OCI-LY7 (cell line): ENCODE measurements around the gene STK32A. TPM values are rescaled to one million over a fixed set of nuclear protein-coding genes. Genes with fewer than 3 reads are reported as not detected.

Experiments
- BruUV-seq: library from RNA; stranded (reverse); fragments of 400-500 nt; replicated peaks from 2 replicates; lab custom pipeline; 2021; lab: Mats Ljungman, UMichigan
- CTCF ChIA-PET: fragments of 300-600 bp; sonication (Branson Sonifier 250); formaldehyde crosslinking; loops from one replicate; lab custom pipeline; 2022; ENCODE audit warnings: antibody characterized with exemption; ENCODE audit not compliant: unreplicated experiment; lab: Charles Lee
- POLR2A ChIA-PET: fragments of 300-600 bp; sonication (Branson Sonifier 250); formaldehyde crosslinking; loops from one replicate; lab custom pipeline; 2022; ENCODE audit warnings: antibody characterized with exemption; lab: Charles Lee
- DNase-seq: peaks from one replicate; pipeline ENCODE4 v3.0.0-alpha.2; 2015; ENCODE audit warnings: low spot score
- H2AFZ ChIP-seq: fragments of 200-600 bp; sonication (generic), shearing (Covaris generic); 2 replicates; pipeline ENCODE4 v1.6.1; 2014; ENCODE audit warnings: mild to moderate bottlenecking, antibody characterized with exemption, low read length, moderate library complexity
- H3K27ac ChIP-seq: fragments of 200-600 bp; sonication (generic); 2 replicates; pipeline ENCODE4 v1.5.1; 2014; ENCODE audit warnings: mixed run types, low read depth, mild to moderate bottlenecking, moderate library complexity, low read length, inconsistent platforms; ENCODE audit not compliant: poor library complexity, severe bottlenecking
- H3K36me3 ChIP-seq: fragments of 200-600 bp; sonication (generic); 2 replicates; pipeline ENCODE4 v1.6.1; 2014; ENCODE audit warnings: mild to moderate bottlenecking, antibody characterized with exemption, low read length, moderate library complexity, mixed read lengths; ENCODE audit not compliant: insufficient read depth
- H3K4me1 ChIP-seq: fragments of 200-600 bp; sonication (generic); 2 replicates; pipeline ENCODE4 v1.5.1; 2014; ENCODE audit warnings: mild to moderate bottlenecking, low read length; ENCODE audit not compliant: insufficient read depth, poor library complexity, severe bottlenecking
- H3K4me2 ChIP-seq: fragments of 200-600 bp; sonication (generic); 2 replicates; pipeline ENCODE4 v1.6.1; 2014; ENCODE audit warnings: mild to moderate bottlenecking, low read length
- H3K4me3 ChIP-seq: fragments of 200-600 bp; sonication (generic); 2 replicates; pipeline ENCODE4 v1.5.1; 2014; ENCODE audit warnings: mild to moderate bottlenecking, low read depth, low read length; ENCODE audit not compliant: poor library complexity, severe bottlenecking
- H3K79me2 ChIP-seq: fragments of 200-600 bp; sonication (generic); 2 replicates; pipeline ENCODE4 v1.6.1; 2016; ENCODE audit warnings: low read depth, mild to moderate bottlenecking, low read length, moderate library complexity, mixed read lengths; ENCODE audit not compliant: insufficient read depth
- H3K9me2 ChIP-seq: fragments of 200-600 bp; sonication (generic); 2 replicates; pipeline ENCODE4 v1.6.1; 2016; ENCODE audit warnings: mild to moderate bottlenecking, low read length, mixed read lengths; ENCODE audit not compliant: insufficient read depth
- H3K9me3 ChIP-seq: fragments of 200-600 bp; sonication (generic); 2 replicates; pipeline ENCODE4 v1.6.1; 2014; ENCODE audit warnings: mild to moderate bottlenecking, mixed run types, low read length, mixed read lengths
- H4K20me1 ChIP-seq: fragments of 200-600 bp; sonication (generic); 2 replicates; pipeline ENCODE4 v1.6.1; 2014; ENCODE audit warnings: mild to moderate bottlenecking, antibody characterized with exemption, low read length, moderate library complexity, mixed read lengths; ENCODE audit not compliant: insufficient read depth
- CTCF ChIP-seq: fragments of 200-600 bp; sonication (generic); conservative IDR thresholded peaks from 2 replicates; pipeline ENCODE4 v1.5.1; 2014; ENCODE audit warnings: mild to moderate bottlenecking, antibody characterized with exemption, low read length, moderate library complexity, mixed read lengths
- EZH2phosphoT487 ChIP-seq: fragments of 200-600 bp; sonication (generic); IDR thresholded peaks from 2 replicates; pipeline ENCODE4 v1.6.1; 2018; ENCODE audit warnings: low read depth, borderline replicate concordance, mild to moderate bottlenecking, mixed run types, antibody characterized with exemption, low read length, moderate library complexity, mixed read lengths
- intact Hi-C: fragments of 100-400 bp; cut with micrococcal nuclease; formaldehyde crosslinking; loops from one replicate; pipeline ENCODE4 v1.10.0; 2022; ENCODE audit not compliant: unreplicated experiment
- total RNA-seq, 2 experiments: library from RNA; depleted of rRNA in 1 of 2; stranded (reverse); fragments of >200 nt in 1 of 2; shearing (Covaris generic) in 1 of 2; gene quantifications; 2 replicates each; pipeline ENCODE4 v1.2.3, GENCODE V29; 2014 to 2022

The STK32A gene
- total RNA-seq, 2 experiments from 2014 or later = not detected

DNA sequence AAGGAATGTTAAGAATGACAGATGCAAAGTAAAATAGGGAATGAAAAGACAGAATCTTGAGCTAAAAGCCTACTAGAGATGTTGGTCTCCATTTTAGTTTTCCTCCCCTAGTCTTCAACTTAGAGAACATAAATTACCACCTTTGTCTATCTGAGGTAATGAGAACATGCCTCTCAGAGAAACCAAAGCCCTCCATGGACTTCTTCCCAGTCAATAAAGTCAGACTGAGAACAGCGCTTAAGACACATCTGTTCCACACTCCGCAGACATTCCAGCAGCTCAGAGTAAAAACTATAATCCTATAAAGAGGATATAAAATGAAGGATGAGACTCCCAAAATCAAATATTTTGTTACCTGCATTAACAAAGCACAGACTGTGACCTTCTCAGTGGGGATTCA, 195.8 kb downstream of the STK32A start:
- no TSS peak for BruUV-seq
- CTCF ChIA-PET = no interaction called here

DNA sequence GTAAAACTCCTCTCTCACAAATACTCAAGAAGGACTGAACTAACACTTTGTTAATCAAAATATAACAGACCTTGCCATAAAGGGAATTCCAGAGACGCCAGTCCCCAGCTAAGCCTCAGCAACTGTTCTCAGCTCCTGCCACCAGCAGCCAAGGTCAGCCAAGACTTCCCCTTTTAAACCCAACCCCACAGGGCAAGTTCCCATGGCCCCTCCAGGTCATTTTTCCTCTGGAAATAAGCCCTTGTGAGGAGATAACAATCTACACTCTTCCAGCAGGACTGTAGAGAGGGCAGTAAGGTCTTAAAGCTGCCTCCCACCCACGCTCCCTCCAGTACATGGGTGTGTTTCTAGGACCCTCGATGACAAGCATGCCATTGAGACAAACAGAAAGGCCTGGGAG, 196.8 kb downstream of the STK32A start:
- H3K9me2 ChIP-seq = no peaks in the 10 kb centered on the region
- no peaks in the 10 kb centered on the region for H3K9me3 ChIP-seq
- DNase-seq = no peak
- no peaks in the 10 kb centered on the region for H3K4me1 ChIP-seq
- H3K79me2 ChIP-seq = no peaks in the 10 kb centered on the region
- BruUV-seq = no TSS peak
- no peak overlapping the region for H3K4me2 ChIP-seq
- no peak overlapping the region for H2AFZ ChIP-seq
- H4K20me1 ChIP-seq = no peaks in the 10 kb centered on the region
- TF ChIP-seq EZH2phosphoT487 = no peak
- H3K4me3 ChIP-seq = no peak overlapping the region
- no peak overlapping the region for H3K27ac ChIP-seq
- H3K36me3 ChIP-seq = no peaks in the 10 kb centered on the region
- ChIA-PET CTCF (no interaction called here), POLR2A (interaction anchor here (1.2 kb wide), 1 partner anchor 13 kb away, joined by 3 read pairs; no protein-coding TSS in a partner anchor)
- intact Hi-C loops = no loop called here

More for the DNA sequence above, 195.8 kb downstream of the STK32A start:
- H3K79me2 ChIP-seq = no peaks in the 10 kb centered on the region
- H3K27ac ChIP-seq = no peak overlapping the region
- no peaks in the 10 kb centered on the region for H4K20me1 ChIP-seq
- no peaks in the 10 kb centered on the region for H3K36me3 ChIP-seq
- TF ChIP-seq EZH2phosphoT487 = no peak
- TF ChIP-seq CTCF = no peak
- no peaks in the 10 kb centered on the region for H3K4me1 ChIP-seq
- no peak overlapping the region for H2AFZ ChIP-seq
- no peak for DNase-seq
- H3K4me3 ChIP-seq = no peak overlapping the region
- POLR2A ChIA-PET = interaction anchor here (0.9 to 1.2 kb wide), 2 partner anchors 12 to 145 kb away, joined by 3 to 6 read pairs; no protein-coding TSS in a partner anchor
- H3K9me3 ChIP-seq = no peaks in the 10 kb centered on the region
- H3K9me2 ChIP-seq = no peaks in the 10 kb centered on the region
- intact Hi-C loops = no loop called here
- no peak overlapping the region for H3K4me2 ChIP-seq

GRCh38 chr5:147432323-147432722, 197.5 kb downstream of the STK32A start:
- CTCF ChIA-PET = no interaction called here
- no peak for TF ChIP-seq CTCF
- TF ChIP-seq EZH2phosphoT487 = no peak
- Histone ChIP-seq H3K4me1 (no peaks in the 10 kb centered on the region), H3K36me3 (no peaks in the 10 kb centered on the region), H3K79me2 (no peaks in the 10 kb centered on the region), H3K27ac (no peak overlapping the region), H4K20me1 (no peaks in the 10 kb centered on the region), H2AFZ (no peak overlapping the region), H3K4me2 (no peak overlapping the region), H3K4me3 (no peak overlapping the region), H3K9me3 (no peaks in the 10 kb centered on the region), H3K9me2 (no peaks in the 10 kb centered on the region)
- POLR2A ChIA-PET = no interaction called here
- DNase-seq = no peak
- intact Hi-C loops = no loop called here
- BruUV-seq = no TSS peak
